GM18907 (cell line): ENCODE data around the gene TYRP1.

Experiments
- ATAC-seq: cut with Tn5 transposase; IDR thresholded peaks from one replicate; pipeline ENCODE4 v1.9.1; 2021; ENCODE audit warnings: mild to moderate bottlenecking, moderate library complexity; ENCODE audit not compliant: unreplicated experiment

TYRP1 gene

GRCh38 chr9:12696931-12697622, 3.9 kb downstream of the TYRP1 start:
- ATAC-seq: no peak

- ATAC-seq: no peak
Observed at GRCh38 chr9:12697719-12698118, 4.5 kb downstream of the TYRP1 start.

DNA sequence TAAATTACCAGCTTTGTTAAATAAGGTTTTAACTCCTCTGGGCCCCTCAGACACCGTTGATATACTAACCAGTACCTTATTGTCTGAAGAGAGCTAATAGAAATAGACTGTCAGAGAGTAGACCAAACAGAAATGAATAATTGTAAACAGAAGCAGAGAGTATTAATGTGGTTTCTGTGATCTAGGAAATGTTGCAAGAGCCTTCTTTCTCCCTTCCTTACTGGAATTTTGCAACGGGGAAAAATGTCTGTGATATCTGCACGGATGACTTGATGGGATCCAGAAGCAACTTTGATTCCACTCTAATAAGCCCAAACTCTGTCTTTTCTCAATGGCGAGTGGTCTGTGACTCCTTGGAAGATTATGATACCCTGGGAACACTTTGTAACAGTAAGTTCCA, 5.1 kb downstream of the TYRP1 start:
- no peak for ATAC-seq

DNA sequence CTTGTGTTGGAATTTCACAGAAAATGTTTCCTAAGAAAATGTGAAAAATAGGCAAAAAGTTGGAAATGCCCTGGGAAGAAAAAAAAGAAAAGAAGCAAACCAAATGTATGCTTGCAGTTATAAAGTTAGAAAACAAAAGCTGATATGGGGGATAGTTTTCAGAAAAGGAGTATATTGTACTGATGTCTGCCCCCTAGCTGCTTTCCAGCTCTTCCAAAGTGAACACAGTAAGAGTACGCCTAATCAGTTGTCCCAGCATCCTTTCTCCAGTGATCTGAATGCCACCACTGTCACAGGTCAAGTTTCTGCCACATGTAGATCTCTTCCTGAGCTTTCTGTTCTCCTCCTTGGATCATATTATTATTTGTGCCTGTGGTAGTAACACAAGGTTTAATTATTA, 5.8 kb downstream of the TYRP1 start:
- ATAC-seq: no peak

DNA sequence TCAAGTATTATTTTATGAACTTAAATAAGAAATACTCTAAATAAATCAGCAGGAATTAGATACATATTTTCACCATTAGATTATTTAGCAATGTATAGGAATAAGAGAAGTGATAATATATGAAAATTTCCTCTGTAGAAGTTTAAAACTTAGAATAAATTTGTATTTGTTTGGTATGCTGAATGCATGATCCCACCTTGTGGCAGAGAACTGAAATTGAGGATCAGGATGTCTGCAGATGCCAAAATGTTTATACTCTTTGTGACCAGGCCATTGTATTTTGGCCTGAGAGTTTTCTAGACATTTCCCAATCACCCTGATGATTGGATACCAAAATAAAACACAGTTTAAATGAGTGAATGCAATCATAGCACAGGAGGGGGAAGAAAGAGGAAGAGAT, 6.3 kb downstream of the TYRP1 start:
- no peak for ATAC-seq

DNA sequence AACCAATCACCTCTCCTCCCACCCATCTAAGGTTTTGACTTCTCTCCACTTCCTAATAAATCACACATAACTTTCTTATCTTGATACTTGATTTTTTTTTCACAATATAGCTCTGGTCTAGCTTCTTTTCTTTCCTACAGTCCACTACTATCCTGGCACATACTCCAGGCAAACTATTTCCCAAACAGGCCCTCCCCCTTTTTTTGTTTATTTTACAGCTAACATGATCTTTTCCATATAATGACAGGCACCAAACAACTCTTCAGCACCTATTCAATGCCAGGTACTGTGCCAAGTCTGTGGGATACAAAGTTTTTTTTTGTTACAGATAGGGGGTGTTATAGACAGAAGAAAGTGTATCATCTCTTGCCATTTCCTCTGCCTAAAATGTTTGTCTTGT, 7.9 kb downstream of the TYRP1 start:
- ATAC-seq: no peak

DNA sequence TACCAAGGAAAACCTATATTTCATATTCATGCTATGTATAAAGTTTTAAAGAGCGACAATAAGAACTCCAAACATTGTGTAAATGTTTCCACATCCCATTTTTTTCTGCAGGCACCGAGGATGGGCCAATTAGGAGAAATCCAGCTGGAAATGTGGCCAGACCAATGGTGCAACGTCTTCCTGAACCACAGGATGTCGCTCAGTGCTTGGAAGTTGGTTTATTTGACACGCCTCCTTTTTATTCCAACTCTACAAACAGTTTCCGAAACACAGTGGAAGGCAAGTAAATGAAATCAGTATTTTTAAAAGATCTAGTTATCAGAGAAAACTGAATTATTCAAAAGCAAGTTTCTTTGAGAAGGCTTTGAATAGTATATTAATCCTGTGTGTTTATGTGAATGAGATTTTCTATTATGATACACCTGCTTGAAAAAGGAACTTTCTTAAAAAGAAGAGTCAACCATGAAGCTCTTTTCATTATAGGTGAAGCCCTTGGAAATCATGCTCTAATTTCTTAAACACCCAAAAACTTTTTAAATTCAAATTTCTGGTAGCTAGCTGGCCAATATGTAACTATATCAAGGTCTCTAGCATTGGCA, 9.1 kb downstream of the TYRP1 start:
- ATAC-seq: no peak

DNA sequence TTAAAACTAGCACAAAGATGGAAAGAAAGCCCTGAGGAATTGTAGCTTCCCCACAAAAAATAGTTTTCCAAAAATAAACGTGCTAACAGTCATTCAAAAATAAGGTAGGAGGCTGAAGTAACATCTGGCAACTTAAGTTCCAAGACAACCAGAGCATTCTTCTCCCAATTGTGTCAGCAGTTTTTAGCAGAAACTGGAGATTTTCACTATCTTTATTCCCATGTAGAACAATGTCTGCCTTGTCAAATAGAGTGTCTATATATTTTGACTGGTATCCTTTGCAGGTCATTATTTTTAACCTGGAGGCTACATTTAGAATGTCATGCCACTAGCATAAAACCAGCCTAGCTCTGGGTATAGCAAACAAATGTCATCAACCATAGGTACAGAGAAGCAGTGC, 10.8 kb downstream of the TYRP1 start:
- no peak for ATAC-seq

DNA sequence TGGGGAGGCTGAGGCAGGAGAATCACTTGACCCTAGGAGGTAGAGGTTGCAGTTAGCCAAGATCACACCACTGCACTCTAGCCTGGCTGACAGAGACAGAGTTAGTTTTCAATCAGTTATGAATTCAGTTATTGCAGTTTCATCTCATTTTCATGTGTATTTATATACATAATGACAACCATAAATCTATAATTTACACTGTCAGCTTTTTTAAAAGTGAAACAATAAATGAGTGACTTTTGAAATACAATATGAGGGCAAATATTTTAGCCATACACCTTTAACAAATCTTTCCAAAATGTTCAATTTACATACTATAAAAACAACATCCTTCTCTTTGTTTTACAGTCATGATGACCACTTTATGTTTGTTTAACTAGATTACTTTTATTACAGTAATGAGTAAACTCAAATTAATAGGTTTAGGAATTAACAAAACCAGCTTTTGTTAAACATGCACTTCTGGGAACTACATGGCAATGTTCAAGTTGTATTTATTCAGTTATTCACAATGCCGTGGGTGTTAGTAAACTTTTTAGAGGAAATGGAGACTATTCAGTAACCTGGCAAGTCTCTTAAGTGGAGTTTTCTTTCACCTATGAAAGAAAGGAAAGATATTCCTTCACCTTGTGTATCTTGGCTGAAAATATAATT, 12.7 kb downstream of the TYRP1 start:
- no peak for ATAC-seq

GRCh38 chr9:12708562-12709298, 15.5 kb downstream of the TYRP1 start:
- no peak for ATAC-seq

- ATAC-seq: no peak
Observed at GRCh38 chr9:12712532-12712931, 19.3 kb downstream of the TYRP1 start.

DNA sequence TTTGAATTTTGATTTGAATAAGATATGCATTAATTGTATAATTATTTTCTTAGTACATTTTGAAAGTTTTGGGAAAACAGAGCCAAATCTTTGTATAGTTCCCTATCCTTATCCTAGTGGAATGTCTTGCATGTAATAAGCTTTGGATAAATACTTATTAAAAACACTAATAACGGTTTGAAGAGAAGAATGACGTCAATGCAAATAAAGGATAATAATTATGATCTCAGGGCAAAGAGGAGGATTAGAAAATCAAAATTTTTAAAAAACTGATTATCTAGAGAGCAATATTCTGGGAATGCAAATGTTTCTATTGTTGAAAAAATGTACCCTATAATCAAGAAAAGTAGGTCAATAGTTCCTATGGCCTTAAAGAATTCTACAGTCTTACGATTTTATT, 22.1 kb downstream of the TYRP1 start:
- ATAC-seq: no peak

GRCh38 chr9:12716823-12717600, 23.8 kb downstream of the TYRP1 start:
- ATAC-seq: no peak

GRCh38 chr9:12717907-12718306, 24.7 kb downstream of the TYRP1 start:
- ATAC-seq: no peak

DNA sequence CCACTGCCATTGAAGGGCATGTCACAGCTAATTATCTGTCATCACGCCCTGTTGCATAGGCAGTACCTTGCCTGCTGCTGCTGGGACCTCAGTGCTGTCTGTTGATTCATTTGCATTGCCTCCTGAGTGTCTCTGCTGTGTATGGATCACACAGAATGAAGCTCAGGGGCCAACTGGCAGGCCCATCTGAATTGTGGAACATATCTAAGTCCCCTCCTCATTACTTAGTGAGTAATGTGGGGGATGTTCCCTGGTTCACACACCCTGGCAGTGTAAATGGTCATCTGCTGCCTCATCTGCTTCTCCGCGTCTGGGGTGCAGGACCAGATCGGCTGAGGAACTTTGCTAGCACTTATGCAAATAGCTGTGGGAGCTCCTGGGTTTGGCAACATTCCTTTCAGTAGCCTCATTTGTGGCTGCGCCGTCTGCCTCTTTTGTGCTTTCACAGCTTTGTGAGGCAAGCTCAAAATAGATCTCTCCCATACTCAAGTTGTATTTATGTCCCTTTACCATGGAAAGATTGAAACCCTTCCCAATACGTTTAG, 25.4 kb downstream of the TYRP1 start:
- no peak for ATAC-seq

GRCh38 chr9:12719431-12719830, 26.2 kb downstream of the TYRP1 start:
- ATAC-seq: no peak

- ATAC-seq: no peak
Observed at GRCh38 chr9:12720551-12720950, 27.4 kb downstream of the TYRP1 start.

DNA sequence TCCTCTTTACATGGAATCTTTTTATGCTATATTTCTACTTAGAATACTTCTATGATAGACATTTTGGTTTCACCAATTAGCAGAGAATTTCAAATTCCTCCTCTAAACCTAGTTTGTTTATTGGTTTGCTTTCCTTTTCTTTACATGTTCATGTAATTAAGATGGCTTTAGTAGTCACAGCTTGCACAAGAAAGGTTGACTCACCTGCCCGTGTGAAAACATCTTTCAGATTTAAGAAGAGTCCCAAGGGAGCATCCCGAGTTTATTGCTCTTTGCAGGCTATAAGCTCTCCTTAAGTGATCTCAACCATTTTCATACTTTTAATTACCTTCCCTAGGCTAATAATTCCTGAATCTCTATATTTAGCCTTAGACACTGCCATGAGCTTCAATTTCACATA, 28.9 kb downstream of the TYRP1 start:
- no peak for ATAC-seq

DNA sequence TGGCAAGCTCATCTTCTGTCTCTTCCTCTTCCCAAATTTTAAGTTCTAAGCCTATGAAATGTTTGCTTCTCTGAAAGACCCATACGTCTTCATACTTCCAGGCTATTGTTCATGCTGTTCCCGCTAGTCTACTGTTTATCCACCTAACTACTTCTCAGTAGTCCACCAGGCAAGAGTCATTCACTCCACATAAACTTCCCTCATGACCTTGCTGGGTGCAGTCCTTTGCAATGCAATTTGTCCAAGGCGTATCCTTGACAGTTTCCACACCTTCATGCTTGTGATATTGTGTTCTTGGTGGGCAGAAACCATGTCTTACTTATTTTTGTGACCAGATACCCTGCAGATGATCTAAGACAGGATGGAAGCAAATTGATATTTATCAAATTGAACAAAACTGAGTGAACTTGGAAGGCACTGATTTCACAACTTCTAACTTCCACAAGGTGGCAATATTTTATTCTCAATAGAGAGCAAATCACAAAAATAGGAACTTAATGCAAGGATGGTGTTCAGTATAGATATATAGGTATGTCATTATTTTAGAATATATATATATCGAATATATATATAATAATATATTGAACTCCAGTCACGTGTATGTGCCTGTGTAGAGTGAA, 30.3 kb downstream of the TYRP1 start:
- no peak for ATAC-seq

GRCh38 chr9:12726795-12727194, 33.6 kb downstream of the TYRP1 start:
- ATAC-seq: no peak
